GM21825 (cell line): Measurements from ENCODE around the gene BMPR1B.
"Not testable (repeated sequence)": the region's sequence is repeated elsewhere in the genome, so short reads cannot be mapped to it uniquely, and the experiment has no call there.

Experiments
- ATAC-seq: cut with Tn5 transposase; IDR thresholded peaks from one replicate; pipeline ENCODE4 v1.9.1; 2021; ENCODE audit warnings: mild to moderate bottlenecking, moderate library complexity; ENCODE audit not compliant: unreplicated experiment

BMPR1B gene

DNA sequence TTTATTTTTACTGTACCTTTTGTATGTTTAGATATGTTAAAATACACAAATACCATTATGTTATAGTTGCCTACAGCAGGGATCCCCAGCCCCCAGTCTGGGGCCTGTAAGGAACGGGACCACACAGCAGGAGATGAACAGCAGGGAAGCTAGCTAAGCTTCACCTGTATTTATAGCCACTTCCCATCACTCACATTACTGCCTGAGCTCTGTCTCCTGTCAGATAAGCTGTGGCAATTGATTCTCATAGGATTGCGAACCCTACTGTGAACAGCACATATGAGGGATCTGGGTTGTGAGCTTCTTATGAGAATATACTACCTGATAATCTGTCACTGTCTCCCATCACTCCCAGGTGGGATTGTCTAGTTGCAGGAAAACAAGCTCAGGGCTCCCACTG lies 73.9 kb downstream of the BMPR1B start:
- no peak for ATAC-seq

DNA sequence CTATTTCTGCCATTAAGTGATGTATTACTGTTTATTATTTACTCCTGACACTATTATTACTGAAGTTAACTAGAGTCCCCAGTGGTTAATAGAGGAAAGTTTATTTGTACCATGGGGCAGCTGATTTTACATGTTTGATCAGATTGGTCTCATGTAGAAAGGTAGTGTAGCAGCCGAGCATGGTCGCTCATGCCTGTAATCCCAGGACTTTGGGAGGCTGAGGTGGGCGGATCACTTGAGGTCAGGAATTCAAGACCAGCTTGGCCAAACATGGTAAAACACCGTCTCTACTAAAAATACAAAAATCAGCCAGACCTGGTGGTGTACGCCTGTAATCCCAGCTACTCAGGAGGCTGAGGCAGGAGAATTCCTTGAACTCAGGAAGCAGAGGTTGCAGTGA lies 74.6 kb downstream of the BMPR1B start:
- ATAC-seq, result not testable (repeated sequence)

DNA sequence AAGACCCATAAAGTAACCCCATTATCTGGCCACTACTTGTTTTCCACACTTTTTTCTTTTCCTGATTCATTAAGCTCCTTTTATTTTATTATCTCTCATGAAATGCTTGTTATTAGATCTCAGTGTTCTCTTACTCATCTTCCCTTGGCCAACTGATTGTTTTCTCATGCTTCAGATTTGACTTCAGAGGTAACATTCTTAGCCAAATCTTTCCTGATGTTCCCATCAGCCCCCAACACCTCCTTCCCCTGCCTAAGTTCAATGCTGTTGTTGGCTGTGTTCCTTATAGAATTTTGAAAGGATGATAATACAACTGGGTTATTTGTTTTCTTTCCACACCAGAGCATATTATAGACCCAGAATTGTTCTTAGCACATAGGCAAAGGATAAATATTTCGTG lies 75.6 kb downstream of the BMPR1B start:
- ATAC-seq, result no peak

DNA sequence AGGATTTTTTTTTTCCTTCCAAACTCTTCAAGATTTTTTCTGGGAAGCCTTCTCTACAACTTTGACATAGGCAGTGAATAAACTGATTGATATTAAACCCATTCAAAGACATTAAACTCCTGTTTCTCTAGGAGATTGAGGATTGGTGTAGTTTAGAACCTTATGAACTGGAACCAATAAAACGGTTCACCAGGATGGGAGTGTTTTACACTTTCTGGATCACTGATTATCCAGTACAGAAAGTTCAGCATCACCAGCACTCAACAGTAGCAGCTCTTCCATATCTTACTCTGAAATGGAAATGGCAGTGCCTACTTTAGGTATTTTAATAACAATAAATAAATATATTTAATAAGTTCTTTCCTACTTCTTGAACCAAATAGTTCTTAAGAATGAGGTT lies 76.7 kb downstream of the BMPR1B start:
- no peak for ATAC-seq

DNA sequence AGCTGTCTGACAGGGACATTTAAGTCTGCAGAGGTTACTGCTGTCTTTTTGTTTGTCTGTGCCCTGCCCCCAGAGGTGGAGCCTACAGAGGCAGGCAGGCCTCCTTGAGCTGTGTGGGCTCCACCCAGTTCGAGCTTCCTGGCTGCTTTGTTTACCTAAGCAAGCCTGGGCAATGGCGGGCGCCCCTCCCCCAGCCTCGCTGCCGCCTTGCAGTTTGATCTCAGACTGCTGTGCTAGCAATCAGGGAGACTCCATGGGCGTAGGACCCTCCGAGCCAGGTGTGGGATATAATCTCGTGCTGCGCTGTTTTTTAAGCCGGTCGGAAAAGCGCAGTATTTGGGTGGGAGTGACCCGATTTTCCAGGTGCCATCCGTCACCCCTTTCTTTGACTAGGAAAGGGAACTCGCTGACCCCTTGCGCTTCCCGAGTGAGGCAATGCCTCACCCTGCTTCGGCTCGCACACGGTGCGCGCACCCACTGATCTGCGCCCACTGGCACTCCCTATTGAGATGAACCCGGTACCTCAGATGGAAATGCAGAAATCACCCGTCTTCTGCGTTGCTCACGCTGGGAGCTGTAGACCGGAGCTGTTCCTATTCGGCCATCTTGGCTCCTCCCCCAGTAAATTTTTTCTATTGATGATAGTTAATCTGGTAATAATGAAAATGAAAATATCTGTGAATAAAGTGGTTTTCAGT lies 83.6 kb downstream of the BMPR1B start:
- ATAC-seq, result not testable (repeated sequence)

DNA sequence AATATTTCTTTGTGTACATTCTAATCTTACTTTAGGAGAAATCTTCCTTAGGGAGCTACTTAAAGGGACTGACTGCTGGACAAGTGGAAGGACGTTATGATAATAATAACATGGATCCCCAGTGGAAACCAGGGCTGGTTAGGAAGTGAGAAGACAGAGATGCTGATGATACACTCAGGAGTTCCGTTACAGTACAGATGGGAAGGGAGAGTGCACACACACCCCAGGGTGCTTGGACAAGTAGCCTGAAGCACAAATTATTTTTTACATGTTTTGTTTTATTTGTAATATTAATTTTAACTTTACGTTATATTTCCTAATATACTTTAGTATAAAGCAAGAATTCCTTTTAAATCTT lies 84.1 kb downstream of the BMPR1B start:
- no peak for ATAC-seq

DNA sequence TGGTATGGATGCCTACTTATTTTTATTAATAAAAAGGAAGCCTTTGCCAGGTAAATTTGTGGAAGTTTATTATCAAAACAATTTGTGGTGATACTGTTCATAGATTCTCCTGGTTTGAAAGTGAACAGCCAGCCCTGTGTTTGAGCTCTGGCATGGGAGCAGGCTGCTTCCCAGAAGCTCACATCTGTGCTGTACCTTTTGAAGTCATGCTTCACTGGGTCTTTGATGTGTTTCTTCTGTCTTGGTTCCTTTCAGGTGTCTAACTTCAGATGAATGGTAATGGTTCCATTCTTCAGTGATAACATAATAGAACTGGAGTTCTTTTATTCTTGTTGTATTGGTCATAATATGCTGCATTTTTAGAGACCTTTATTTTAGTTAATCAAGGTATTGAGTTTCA lies 85.5 kb downstream of the BMPR1B start:
- no peak for ATAC-seq

DNA sequence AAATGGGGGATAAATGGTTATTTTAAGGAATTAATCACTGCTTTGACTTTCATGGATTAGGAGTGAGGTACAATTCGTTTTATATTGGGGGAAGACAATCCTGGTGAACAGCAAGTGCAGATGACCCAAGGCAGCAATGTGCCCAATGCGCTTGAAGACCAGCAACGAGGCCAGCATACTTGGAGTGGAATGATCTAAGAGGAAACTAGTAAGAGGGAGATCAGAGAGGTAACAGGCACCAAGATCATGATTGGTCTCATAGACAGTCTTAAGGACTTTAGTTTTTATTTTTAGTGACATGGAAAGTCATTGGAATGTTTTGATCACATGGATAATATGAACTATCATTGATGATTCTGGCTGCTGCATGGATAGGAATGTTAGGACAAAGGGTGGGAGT lies 90.6 kb downstream of the BMPR1B start:
- ATAC-seq, result no peak

DNA sequence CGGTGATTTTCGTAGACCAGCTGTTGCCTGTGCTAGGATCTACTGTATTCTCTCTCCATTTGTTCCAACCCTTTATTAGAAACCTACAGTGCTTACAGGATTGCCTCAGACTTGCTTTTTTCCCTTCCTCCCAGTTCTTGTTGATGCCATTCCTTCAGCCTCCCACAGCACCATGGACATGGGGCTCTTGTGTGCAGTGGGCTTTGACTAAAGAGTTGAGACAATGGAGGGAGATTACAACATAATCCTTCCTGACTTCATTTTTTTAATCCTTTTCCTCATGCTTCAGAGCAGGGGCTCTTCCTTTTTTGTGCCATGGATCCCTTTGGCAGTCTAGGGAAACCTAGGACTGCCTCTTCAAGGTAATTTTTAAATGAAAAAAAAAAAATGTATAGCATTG lies 92.1 kb downstream of the BMPR1B start:
- ATAC-seq, result no peak

DNA sequence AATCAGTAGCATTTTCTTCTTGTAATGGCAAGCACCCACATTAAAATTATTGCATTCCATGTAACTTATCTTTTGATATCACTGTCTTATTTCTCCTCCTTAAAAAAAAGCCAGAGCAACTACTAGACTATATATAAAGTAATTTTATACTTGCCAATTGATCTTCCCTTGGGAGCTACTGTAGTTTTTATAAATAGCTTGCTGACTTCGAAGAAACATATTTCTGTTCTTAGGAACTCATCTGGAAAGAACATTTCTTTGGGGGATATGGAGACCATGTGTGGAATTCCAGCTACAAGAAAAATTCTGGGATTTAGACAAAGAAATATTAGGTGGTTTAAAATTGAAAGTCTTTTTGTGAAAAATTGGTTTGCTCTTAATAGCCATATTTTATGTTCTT lies 94.9 kb downstream of the BMPR1B start:
- no peak for ATAC-seq

DNA sequence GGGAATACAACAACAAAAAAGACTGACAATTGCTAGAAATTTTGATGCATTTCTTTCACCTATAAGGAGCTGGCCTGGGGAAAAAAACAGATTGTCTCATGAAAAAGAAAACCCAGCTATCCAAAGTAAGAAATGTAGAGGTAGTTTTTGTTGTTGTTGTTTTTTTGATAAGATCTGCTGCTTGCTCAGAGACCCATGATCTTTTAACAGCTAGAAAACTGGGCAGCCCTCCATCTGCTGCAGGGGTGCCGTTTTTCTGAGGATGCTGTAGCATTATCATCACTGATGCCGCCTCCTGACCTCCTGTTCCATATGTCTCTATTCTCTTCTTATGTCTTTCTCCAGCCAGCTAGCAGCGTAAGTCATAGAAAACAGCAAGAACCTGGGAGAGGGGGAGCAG lies 98.3 kb downstream of the BMPR1B start:
- no peak for ATAC-seq

DNA sequence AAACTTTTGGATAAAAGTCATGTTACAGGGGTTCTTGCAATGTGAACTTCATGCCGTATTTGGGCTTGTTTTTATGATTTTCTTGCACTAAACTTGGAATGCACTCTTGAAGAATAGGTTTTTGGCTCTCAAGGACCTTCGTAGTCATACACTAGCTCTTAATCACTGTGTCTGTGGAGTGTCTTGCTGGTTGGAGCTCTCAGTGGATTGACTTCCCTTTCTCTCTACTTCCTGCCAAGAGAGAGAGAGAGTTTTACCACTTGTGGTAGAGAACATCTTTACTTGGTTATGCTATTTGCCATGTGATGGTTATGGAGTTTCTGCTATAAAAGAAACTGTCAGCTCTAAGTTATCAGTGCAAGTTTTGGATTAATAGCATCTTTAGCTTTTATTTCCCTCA lies 112.4 kb downstream of the BMPR1B start:
- ATAC-seq, result no peak

DNA sequence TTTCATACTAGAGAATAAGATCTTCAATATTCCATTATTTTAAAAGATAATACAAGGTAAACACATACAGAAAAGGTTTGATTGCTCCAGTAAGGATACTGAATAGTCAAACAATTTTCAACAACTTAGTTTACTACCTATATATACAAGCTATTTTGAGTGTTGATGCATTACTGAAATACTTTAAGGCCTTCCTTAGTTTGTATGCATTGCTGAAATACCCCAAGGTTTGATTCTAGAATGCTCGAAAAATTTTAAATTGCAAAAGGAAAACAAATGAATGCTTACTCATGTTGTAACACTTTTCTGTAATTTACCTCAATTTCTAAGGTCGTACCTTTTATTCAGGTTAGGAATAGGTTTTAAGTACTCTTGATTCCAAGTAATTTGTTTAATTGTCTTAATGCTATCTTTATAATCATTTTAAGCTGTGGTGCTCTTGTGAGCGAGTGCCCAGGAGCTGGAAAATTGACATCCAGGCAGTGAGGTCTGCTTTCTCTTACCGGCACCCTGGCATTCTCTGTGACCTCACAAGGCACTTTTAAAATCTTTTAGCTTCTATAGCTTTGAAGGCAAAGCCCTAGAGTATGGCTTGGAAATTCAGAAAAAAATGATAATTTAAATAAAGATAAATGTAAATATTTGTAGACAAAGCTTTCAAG lies 114.0 kb downstream of the BMPR1B start:
- ATAC-seq, result no peak

DNA sequence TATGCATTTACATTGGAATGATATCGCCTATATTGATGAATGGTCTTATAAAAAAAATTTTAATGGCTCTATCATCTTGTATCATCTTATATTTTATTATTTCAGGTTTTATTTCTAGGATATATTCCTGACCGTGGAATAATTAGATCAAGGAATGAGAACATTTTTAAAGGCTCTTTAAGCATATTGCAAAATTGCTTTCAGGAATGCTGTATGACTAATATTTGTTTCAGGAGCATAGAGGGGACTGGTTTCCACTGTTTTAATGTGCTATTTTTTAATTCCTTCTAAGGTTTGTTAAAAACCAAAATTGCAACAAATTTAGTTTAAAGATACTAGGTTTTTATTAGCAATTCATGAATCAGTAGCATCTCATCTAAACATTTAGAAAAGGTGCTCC lies 120.2 kb downstream of the BMPR1B start:
- no peak for ATAC-seq

DNA sequence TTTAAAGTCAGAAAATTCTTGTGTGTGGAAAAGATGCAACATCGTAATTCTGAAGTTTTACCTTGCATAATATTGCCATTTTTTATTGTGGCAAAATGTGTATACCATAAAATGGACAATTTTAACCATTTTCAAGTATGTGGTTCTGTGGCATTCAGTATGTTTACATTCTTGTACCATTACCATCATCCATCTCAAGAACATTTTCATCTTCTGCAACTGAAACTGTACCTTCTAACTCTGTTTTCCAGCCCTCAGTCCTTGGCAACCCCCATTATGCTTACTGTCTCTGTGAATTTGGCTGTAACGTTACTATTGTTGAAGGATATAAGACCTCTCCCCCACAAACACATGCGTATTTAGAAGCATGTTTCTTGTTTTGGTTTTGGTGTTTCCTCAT lies 123.2 kb downstream of the BMPR1B start:
- ATAC-seq, result no peak

DNA sequence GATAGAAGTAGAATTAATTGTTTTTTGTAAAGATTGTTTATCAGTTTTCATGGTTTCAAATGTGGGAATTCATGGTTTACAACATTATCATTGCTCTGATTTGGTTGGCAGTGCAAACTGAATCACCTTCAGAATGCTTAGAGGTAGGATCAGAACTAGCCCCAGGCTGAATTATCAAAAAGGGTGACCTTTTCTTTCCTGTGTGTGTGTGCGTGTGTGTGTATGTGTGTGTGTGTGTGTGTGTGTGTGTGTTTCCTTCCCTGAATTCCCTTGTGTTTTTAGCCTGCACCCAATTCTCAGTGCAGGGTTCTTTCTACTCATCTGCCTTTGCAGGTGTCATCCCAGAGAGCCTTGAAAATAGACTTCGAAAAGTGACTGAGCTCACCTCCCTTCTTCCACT lies 125.0 kb downstream of the BMPR1B start:
- ATAC-seq, result no peak

DNA sequence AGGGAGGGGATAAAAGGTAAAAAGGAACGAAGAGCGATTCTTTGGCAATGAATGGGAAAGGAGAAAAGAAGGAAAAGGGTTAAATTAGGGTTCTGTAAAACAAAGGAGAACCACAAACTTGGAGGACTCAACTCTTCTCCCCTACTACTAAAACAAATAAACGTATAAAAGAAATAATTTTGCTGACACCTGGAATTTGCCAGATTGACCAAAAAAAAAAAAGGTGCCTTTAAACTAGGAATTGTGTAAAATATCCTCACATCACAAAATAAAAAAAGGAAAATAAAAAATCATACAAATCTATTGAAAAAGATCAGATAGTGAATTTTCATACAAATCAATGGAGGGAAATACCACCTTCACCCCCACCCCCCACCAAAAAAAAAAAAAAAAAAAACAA lies 129.3 kb downstream of the BMPR1B start:
- ATAC-seq, result no peak

DNA sequence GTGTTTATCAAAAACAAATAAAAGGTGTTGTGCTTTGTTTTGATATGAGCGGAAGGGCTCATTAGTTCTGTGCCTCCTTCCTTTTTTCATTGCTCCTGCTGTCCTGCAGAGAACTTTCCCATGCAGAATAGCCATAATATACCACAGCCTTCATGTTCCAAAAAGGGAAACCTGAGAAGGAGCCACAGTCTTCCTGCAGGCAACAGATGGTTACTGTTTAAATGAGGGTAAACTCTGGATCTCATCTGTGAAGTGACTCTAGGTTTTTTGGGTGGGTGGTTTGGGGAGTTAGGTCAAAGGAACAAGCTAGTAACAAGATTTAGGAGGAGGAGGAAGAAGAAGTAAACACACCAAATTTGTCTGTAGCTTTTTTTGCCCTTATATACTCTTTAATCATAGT lies 131.8 kb downstream of the BMPR1B start:
- no peak for ATAC-seq

DNA sequence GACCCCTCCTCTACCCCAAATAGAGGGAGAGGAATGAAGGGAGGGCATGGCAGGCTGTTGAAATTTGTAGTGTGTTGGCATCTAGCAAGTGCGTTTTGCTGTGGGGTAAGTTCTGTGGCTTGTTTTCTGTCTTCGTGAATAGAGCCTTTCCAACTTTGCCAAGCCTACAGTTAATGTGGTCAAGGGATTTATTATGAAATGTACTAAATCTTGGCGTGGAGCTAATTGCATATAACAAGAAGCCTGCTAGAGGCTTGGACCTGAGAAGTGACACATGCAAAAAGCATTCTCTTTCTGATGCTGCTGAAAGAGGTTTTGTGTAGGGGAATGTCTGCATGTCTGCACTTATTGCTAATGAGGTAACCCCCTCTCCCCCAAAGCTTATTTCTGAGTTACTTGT lies 132.2 kb downstream of the BMPR1B start:
- no peak for ATAC-seq

DNA sequence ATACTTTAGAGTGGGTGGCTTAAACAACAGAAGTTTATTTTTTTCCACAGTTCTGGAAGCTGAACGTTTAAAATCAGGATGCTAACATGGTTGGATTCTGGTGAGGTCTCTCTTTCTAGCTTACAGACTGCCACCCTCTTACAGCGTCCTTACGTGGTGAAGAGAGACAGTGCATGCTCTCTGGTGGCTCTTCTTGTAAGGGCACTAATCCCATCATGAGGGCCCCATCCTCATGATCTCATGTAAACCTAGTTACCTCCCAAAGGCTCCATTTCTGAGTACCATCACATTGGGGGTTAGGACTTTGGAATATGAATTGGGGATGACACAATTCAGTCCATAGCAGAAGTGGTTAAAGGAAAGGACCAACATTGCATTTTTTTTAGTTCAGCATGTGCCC lies 132.8 kb downstream of the BMPR1B start:
- ATAC-seq, result no peak

DNA sequence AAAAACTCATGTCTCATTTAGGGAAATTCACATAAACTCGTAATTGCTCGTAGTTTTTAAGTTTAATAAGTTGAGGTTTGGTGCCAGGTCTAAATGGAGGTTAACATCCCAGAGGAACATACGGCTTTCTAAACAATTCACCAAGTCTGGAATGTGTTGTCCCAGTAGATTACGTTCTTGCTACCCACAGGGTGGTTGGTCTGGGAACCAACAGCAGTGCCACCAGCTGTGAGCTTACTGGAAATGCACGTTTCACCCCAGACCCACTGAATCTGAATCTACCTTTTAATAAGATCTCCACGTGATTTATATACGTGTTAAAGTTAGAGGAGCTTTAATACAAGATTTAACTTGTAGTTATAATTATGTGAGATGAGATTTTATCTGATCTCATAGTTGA lies 134.3 kb downstream of the BMPR1B start:
- ATAC-seq, result no peak

DNA sequence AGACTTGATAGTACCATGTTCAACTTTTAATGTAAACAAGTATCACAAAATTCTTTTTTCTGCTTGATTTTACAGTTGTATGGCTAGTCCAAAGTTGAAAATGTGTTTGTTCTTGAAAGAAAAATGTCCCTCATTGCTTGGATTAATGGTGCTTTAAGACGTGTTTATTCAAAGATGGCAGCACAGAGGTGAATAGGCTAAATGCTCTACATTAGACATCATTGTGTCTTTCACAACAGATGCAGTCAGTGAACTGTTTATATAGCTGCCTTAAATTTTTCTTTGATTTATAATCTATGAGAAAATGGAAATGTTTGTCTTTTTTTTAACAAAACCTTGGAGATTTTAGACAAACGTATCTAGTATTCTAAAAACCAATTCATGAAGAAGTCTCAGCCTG lies 137.3 kb downstream of the BMPR1B start:
- ATAC-seq, result no peak

DNA sequence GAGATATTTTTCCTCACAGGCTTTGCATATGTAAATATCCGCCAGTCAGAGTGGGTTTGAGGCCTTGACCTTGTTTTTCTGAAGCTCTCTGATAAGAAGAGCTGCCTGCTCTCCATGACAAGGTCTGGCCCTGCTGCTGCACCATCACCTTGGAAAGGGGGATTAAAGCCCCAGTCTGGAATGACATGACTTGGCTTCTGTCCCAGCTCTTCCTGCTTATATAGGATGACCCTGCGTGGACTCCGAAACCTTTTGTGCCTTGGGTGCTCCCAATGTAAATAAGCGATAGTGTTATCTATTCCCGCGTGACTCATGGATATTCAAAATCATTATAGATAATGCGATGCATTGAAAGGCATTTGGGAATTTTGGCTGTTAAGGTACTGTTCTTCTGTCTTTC lies 139.3 kb downstream of the BMPR1B start:
- ATAC-seq, result no peak
